HG03460 (cell line): ENCODE results near the gene MB.

ENCODE experiments used
- ATAC-seq: cut with Tn5 transposase; IDR thresholded peaks from one replicate; pipeline ENCODE4 v1.9.1; 2021; ENCODE audit not compliant: unreplicated experiment

The MB gene

DNA sequence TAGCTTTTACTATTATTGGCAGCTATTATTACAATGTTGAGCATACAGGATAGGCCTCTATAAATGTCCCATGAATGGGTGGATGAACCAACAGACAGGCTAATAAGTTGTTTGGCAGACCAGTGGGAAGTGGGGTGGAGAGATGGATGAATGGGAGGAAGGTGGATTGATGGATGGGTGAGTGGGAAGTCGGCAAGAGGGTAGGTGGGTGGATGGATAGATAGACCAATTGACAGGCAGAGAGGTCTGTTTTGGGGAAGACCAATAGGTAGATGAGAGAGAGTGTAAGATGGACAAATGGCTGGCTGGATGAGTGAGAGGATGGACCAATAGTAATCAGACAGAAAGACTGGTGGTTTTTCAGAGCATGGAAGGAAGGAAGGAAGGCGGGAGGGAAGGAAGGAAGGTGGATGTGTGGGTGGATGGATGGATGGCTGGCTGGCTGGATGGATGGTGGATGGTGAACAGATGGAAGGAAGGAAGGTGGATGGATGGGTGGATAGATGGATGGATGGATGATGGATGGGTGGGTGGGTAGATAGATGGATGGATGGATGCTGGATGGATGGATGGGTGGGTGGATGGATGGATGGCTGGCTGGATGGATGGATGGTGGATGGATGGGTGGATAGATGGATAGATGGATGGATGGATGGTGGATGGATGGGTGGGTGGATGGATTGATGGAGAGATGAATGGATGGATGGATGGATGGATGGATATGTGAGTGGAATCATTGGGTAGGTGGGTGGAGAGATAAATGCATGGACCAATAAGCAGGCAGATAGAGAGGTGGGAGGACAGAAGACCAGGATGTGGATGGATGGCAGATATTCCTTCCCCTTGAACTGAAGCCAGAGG, 39.1 kb downstream of the MB start:
- ATAC-seq: no peak

GRCh38 chr22:35576671-35577070, 40.5 kb downstream of the MB start:
- ATAC-seq: no peak

DNA sequence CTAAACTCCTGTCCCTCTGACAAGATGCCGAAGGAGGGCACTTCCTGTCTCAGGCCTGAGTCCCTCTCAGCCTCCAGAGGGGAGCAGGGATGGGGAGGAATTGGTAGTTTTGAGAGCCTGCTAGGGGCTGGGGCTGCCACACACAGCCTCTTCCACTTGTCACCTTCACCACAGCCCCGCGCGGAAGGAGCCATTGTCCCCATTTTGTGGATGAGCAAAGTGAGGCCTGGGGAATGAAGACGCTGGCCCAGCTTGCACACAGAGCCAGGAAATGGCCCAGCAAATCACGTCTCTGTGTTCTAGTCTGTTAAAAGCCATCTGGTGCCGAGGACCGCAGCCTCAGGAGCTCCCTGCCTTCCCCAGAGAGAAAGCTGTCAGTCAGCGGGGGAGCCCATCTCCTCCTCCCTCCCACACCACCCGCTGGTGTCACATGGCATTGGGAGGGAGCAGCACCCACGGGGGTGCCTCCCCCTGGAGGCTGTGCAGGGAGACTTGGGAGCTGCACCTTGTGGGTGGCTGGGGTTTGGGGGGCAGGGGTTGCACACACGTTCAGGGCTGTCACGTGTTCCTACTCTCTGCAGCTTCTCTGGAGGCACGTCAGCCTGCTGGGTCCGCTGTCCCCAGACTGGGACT, 41.9 kb downstream of the MB start:
- no peak for ATAC-seq

DNA sequence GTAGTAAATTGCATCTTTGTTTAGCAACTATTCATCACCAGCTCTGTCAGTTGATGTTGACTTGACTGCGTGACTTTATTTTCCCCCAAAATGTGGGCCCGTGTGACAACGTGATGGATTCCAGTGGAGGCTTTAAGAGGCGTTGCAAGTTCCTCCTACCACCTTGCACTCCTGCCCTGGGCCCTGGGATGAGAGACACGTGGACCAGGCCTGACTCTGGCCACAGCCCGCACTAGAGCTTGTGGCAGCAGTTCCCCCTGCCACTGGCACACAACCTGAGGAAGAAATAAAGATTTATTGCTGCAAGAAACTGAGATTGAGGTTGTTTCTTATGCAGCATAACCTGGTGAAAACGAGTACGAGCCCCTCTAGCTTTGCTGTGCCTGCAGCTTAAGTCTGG, 44.6 kb downstream of the MB start:
- no peak for ATAC-seq

- no peak for ATAC-seq
Observed at GRCh38 chr22:35570686-35571194, 46.4 kb downstream of the MB start.

DNA sequence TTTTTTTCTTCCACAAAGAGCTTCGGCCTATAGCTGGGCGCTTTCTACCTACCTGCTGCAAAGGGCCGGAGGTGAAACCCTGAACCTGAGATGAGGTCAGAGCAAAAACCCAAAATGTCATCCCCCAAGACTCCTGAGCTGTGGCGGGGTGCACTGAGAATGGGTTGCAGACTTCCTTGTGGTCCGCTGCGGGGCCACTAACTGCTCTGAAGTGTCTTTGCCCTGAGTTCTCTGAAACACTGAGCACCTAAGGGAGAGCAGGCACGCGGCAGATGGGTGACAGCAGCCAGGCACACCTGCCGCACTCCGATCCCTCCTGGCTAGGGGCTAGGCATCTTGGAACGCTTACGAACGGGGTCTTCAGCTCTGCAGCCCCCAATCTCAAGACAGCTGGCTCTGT, 47.2 kb downstream of the MB start:
- ATAC-seq: no peak

- no peak for ATAC-seq
Observed at GRCh38 chr22:35568751-35569739, 48.1 kb downstream of the MB start.

DNA sequence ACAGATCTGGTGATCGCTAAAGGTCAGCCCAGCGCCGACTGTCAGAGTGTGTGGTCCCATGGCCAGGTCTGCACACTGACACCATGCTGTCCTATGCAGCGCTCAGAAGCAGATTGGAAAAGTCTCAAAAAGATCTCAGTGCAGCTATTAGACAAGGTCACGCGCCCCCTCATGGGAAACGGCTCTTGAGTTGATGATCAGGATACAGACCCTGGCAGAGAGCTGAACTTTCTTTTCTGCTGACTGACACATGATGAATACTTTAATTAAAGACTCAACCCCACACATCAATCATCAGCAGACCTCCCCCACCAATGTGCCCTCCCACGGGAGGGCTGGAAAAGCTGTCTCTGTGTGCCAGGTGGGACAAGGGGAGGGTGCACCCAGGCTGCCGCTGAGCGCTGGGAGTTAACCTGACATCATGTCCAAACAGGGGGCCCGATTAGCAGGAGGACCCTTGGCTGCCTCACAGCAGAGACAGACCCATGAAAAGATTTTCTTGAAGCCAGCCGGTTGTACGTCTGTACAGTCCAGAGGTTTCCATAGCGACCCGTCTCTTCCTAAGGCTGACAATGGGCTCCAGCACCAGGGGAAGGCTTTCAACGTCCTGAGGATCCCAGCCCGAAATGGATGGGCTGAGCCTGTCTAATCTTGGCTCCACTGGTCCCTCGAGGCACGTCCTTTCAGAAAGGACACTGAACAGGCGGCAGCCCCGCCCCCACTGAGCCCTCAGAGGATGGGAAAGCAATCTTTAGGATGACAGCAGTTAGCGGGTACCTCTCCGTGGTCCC, 49.6 kb downstream of the MB start:
- no peak for ATAC-seq

- ATAC-seq: no peak
Observed at GRCh38 chr22:35564975-35565867, 51.9 kb downstream of the MB start.

DNA sequence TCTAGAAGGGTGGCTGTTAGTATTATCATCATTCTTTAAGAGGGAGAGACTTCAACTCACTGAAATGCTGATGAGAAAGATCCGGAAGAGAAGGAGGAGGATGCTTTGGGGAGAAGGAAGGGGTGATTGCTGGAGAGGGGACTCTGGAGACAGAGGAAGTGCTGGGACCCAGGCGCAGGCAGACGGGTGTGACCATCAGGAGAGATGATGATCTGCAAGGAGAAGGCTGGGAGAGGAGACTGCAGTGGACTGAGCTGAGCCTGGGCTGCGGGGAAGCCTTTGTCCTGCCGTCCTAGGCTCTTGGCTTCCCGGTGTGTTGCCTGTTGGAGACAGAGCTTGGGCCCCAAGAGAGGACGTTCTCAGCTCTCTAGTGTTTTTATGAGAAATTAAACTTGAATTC, 53.9 kb downstream of the MB start:
- no peak for ATAC-seq

GRCh38 chr22:35561796-35562526, 55.2 kb downstream of the MB start:
- ATAC-seq: no peak

GRCh38 chr22:35560824-35561223, 56.3 kb downstream of the MB start:
- no peak for ATAC-seq

GRCh38 chr22:35560366-35560765, 56.8 kb downstream of the MB start:
- ATAC-seq: no peak

DNA sequence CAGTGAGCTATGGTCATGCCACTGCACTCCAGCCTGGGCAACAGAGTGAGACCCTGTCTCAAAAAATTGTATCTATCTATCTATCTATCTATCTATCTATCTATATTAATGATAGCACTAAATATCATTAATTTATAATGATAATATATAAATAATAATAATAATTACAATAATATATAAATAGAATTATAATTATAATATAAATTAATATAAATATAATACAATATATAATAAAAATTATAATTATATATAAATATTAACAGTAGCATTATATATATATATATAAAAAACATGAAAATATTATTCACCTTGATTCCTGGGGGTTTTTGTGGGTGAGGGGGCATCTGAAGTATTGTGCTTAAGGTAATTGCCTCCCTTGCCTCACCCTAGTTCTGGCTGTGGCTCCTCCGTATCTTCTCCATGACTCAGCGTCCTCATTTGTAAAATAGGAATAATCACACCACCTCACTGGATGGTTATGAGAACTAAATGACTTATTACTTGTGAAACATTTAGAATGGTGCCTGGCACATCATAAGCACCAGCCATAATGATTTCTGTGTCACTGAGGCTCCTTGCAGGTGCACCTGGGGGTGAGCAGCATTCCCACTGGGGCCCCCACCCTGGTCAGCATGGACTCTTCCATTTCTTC, 57.6 kb downstream of the MB start:
- ATAC-seq: no peak

GRCh38 chr22:35558719-35559118, 58.4 kb downstream of the MB start:
- ATAC-seq: no peak

DNA sequence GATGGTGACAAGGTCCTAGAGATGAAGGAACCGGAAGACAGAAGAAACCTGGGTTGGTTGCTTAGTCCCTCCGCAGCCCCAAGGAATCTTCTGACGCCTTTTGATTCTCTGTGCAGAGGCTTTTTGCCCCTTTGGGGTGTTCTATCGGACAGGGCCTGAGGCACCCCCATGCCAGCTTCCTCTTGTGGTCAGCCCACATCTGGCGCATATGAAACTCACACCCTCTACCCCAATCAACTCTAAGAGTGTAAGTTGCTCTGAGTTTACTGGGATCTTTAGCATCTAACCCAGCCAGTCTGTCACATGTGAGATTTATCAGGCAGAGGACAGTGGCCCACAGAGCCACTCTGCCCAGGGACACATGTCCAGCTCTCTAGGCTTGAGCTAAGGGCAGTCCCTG, 59.1 kb downstream of the MB start:
- ATAC-seq: no peak
